ENCODE results near the gene FGF21.
A peak's percentile ranks its signal among the peaks of the same experiment; 100 is the strongest.
"Not testable (repeated sequence)": the region's sequence is repeated elsewhere in the genome, so short reads cannot be mapped to it uniquely, and the experiment has no call there.

Gene FGF21

GRCh38 chr19:48752496-48753365 is 2.6 kb upstream of the FGF21 start, which contains the start of gene FUT1:
Gene FUT1, minus strand, starts transcription at chr19:48752641. Its CDS starts 1,360 bp downstream, at chr19:48751281.
- peak; percentile 7 for DNase-seq

- no peak for DNase-seq
These were observed 463 bp downstream of the FGF21 start for GRCh38 chr19:48755787-48756186.

- no peak for DNase-seq
These were observed 888 bp downstream of the FGF21 start for GRCh38 chr19:48756212-48756611.

GRCh38 chr19:48756686-48757085 is 1.4 kb downstream of the FGF21 start:
- no peak for DNase-seq

GRCh38 chr19:48757089-48757675 is 1.9 kb downstream of the FGF21 start:
- no peak for DNase-seq

GRCh38 chr19:48757741-48758144 is 2.4 kb downstream of the FGF21 start:
- DNase-seq, result no peak

GRCh38 chr19:48760504-48761205 is 5.3 kb downstream of the FGF21 start:
- DNase-seq, result no peak

- not testable (repeated sequence) for DNase-seq
These were observed 10.5 kb downstream of the FGF21 start for GRCh38 chr19:48765816-48766215.

GRCh38 chr19:48768171-48768753 is 12.9 kb downstream of the FGF21 start:
- not testable (repeated sequence) for DNase-seq

GRCh38 chr19:48768994-48769713 is 13.8 kb downstream of the FGF21 start:
- no peak for DNase-seq

GRCh38 chr19:48770266-48770665 is 14.9 kb downstream of the FGF21 start:
- DNase-seq, result no peak

- no peak for DNase-seq
These were observed 15.6 kb downstream of the FGF21 start for GRCh38 chr19:48770734-48771472.

GRCh38 chr19:48772503-48772953 is 17.2 kb downstream of the FGF21 start:
- no peak for DNase-seq

- no peak for DNase-seq
These were observed 21.8 kb downstream of the FGF21 start for GRCh38 chr19:48777139-48777538.

- no peak for DNase-seq
These were observed 22.4 kb downstream of the FGF21 start for GRCh38 chr19:48777720-48778119.

GRCh38 chr19:48779636-48780035 is 24.3 kb downstream of the FGF21 start:
- no peak for DNase-seq

GRCh38 chr19:48780631-48781391 is 25.5 kb downstream of the FGF21 start:
- DNase-seq, result no peak

GRCh38 chr19:48784527-48784926 is 29.2 kb downstream of the FGF21 start:
- no peak for DNase-seq

GRCh38 chr19:48786422-48786821 is 31.1 kb downstream of the FGF21 start:
- DNase-seq, result not testable (repeated sequence)

- not testable (repeated sequence) for DNase-seq
These were observed 32.0 kb downstream of the FGF21 start for GRCh38 chr19:48787331-48787730.

- DNase-seq, result no peak
These were observed 37.9 kb downstream of the FGF21 start for GRCh38 chr19:48793271-48793670.

Measured in effector CD8-positive, alpha-beta T cell (primary cell).